ENCODE results near the gene ADRA2B. TPM values are rescaled to one million over a fixed set of nuclear protein-coding genes. Genes with fewer than 3 reads are reported as not detected.

Gene ADRA2B
- total and polyA plus RNA-seq, 2 donors (not counting 1 experiment from before 2014, with no cell fraction given), result 0.27 to 0.46 TPM

GRCh38 chr2:96090196-96090926 is 26.0 kb downstream of the ADRA2B start:
- H3K9ac ChIP-seq (ENCODE audit: low read length), result no peak overlapping the region
- Mint-ChIP-seq H3K4me3 (no peak overlapping the region), H3K9me3 (ENCODE audit: insufficient read depth) (no peaks in the 10 kb centered on the region), H3K4me1 (no peaks in the 10 kb centered on the region), H3K27ac (no peak overlapping the region), H3K27me3 (peaks cover 22% of the 10 kb centered on the region)
- H2AFZ ChIP-seq (ENCODE audit: insufficient read depth, low read depth, low read length, poor library complexity, severe bottlenecking), result no peak overlapping the region
- intact Hi-C loops (cut with micrococcal nuclease), result no loop called here
- H3K4me2 ChIP-seq (replicated peaks; ENCODE audit: low read depth, low read length, poor library complexity, severe bottlenecking), result no peak overlapping the region
- no peaks in the 10 kb centered on the region for H4K20me1 ChIP-seq (ENCODE audit: control insufficient read depth, insufficient read depth, low read length, poor library complexity, severe bottlenecking)
- ATAC-seq (ENCODE audit: low read depth) (no peak), DNase-seq (no peak)
- ChIA-PET CTCF (no interaction called here), POLR2A (no interaction called here)
- peaks cover 0 to 7% (median 2%) of the 10 kb centered on the region in 4 experiments for H3K27me3 ChIP-seq (replicated peaks in 1 of 4; ENCODE audit: control extremely low read depth in 1 of 4, control insufficient read depth in 3 of 4, insufficient read depth in 4 of 4, low read length in 3 of 4)
- H3K27ac ChIP-seq (ENCODE audit: low read length in 2 of 2), result no peak overlapping the region
- H3K79me2 ChIP-seq (ENCODE audit: control insufficient read depth, insufficient read depth, low read length), result no peaks in the 10 kb centered on the region
- H3K4me1 ChIP-seq (ENCODE audit: control insufficient read depth in 2 of 2, insufficient read depth in 2 of 2, low read length in 2 of 2), result no peaks in the 10 kb centered on the region
- H3K36me3 ChIP-seq (replicated peaks in 1 of 2; ENCODE audit: control extremely low read depth in 1 of 2, control insufficient read depth in 1 of 2, extremely low read depth in 1 of 2, insufficient read depth in 2 of 2, low read length in 1 of 2), result no peaks in the 10 kb centered on the region
- TF ChIP-seq CTCF (IDR thresholded peaks at IDR 0.05) (no peak), EZH2 (IDR thresholded peaks at IDR 0.05; ENCODE audit: borderline replicate concordance, insufficient read depth, low read depth, low read length, poor library complexity, severe bottlenecking) (no peak)
- no peak overlapping the region for H3K4me3 ChIP-seq (ENCODE audit: control extremely low read depth in 1 of 5, extremely low read depth in 1 of 5, insufficient read depth in 1 of 5, low read depth in 2 of 5, low read length in 4 of 5)
- H3K9me3 ChIP-seq (ENCODE audit: control extremely low read depth in 1 of 3, control insufficient read depth in 2 of 3, insufficient read depth in 1 of 3, low read length in 2 of 3), result peaks cover 0 to 3% (median 0%) of the 10 kb centered on the region in 3 donors
- WGBS (ENCODE audit: insufficient coverage), result 96% methylated on average over 12 of the region's 12 CpGs

GRCh38 chr2:96089356-96090195 is 26.8 kb downstream of the ADRA2B start:
- no peak overlapping the region for H3K9ac ChIP-seq (ENCODE audit: low read length)
- no peaks in the 10 kb centered on the region for H3K36me3 ChIP-seq (replicated peaks in 1 of 2; ENCODE audit: control extremely low read depth in 1 of 2, control insufficient read depth in 1 of 2, extremely low read depth in 1 of 2, insufficient read depth in 2 of 2, low read length in 1 of 2)
- peaks cover 0 to 8% (median 2%) of the 10 kb centered on the region in 4 experiments for H3K27me3 ChIP-seq (replicated peaks in 1 of 4; ENCODE audit: control extremely low read depth in 1 of 4, control insufficient read depth in 3 of 4, insufficient read depth in 4 of 4, low read length in 3 of 4)
- no peaks in the 10 kb centered on the region for H3K79me2 ChIP-seq (ENCODE audit: control insufficient read depth, insufficient read depth, low read length)
- H4K20me1 ChIP-seq (ENCODE audit: control insufficient read depth, insufficient read depth, low read length, poor library complexity, severe bottlenecking), result no peaks in the 10 kb centered on the region
- H3K4me2 ChIP-seq (replicated peaks; ENCODE audit: low read depth, low read length, poor library complexity, severe bottlenecking), result no peak overlapping the region
- ChIA-PET POLR2A (no interaction called here), CTCF (no interaction called here)
- 84% methylated on average over 17 of the region's 22 CpGs for WGBS (ENCODE audit: insufficient coverage)
- ATAC-seq (ENCODE audit: low read depth) (no peak), DNase-seq (no peak)
- no peak overlapping the region for H3K4me3 ChIP-seq (ENCODE audit: control extremely low read depth in 1 of 5, extremely low read depth in 1 of 5, insufficient read depth in 1 of 5, low read depth in 2 of 5, low read length in 4 of 5)
- intact Hi-C loops (cut with micrococcal nuclease), result no loop called here
- no peaks in the 10 kb centered on the region for H3K4me1 ChIP-seq (ENCODE audit: control insufficient read depth in 2 of 2, insufficient read depth in 2 of 2, low read length in 2 of 2)
- TF ChIP-seq CTCF (IDR thresholded peaks at IDR 0.05), result no peak
- TF ChIP-seq EZH2 (IDR thresholded peaks at IDR 0.05; ENCODE audit: borderline replicate concordance, insufficient read depth, low read depth, low read length, poor library complexity, severe bottlenecking), result no peak
- H3K9me3 ChIP-seq (ENCODE audit: control extremely low read depth in 1 of 3, control insufficient read depth in 2 of 3, insufficient read depth in 1 of 3, low read length in 2 of 3), result peaks cover 0 to 7% (median 0%) of the 10 kb centered on the region in 3 donors
- H3K27ac ChIP-seq (ENCODE audit: low read length in 2 of 2), result no peak overlapping the region
- H3K27me3 Mint-ChIP-seq, result peaks cover 20% of the 10 kb centered on the region
- H3K4me3 Mint-ChIP-seq, result no peak overlapping the region
- H2AFZ ChIP-seq (ENCODE audit: insufficient read depth, low read depth, low read length, poor library complexity, severe bottlenecking), result no peak overlapping the region
- no peaks in the 10 kb centered on the region for H3K4me1 Mint-ChIP-seq
- H3K9me3 Mint-ChIP-seq (ENCODE audit: insufficient read depth), result no peaks in the 10 kb centered on the region
- H3K27ac Mint-ChIP-seq, result no peak overlapping the region
